Caki2 (cell line): ENCODE measurements around the gene USP25. TPM values are rescaled to one million over a fixed set of nuclear protein-coding genes. Genes with fewer than 3 reads are reported as not detected.

Source experiments
- DNase-seq: peaks from one replicate; pipeline ENCODE4 v3.0.0-alpha.2; 2015; ENCODE audit warnings: low read depth
- in situ Hi-C: cut with HindIII; loops from 2 replicates; pipeline ENCODE4 v1.10.0; 2016; ENCODE audit warnings: low sequenced_read_pairs, low pct_unique_long_range_greater_than_20kb, mixed read lengths
- total RNA-seq: library from RNA; depleted of rRNA; stranded (reverse); fragments of >200 nt; shearing (Covaris generic); gene quantifications from 2 replicates; pipeline ENCODE4 v1.2.3, GENCODE V29; 2014; ENCODE audit warnings: low replicate concordance

USP25 gene
- total RNA-seq, 1 experiment from 2014 or later: 26.8 TPM

DNA sequence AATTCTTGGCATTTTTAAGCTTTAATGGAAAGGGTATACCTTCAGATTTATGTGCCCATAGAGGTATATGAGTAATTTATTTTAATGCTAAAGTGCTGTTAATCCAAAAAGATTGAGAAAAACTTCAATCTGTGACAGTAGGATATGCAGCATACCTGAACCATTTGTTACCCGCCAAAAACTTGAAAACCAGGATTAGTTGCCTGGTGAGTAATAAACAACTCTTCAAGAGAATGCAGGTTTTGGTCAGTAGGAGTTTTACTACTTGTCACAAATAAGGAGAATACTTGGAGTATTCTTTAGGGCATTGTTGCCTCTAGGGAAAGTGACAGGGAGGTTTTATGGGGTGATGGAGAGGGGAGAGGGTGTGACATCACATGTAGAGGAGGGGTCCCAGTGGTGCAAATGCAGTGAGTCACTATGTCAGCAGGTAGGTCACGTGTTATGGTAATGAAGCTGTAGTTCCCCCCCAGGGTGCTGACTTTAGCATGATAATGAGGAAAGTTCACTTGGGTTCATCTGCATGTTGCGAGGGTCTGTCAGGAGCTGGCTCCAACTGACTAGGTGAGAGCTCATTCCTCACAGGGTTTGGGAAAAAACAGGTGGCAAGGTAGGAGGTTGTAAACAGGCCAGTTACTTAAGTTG, 23.1 kb downstream of the USP25 start:
- in situ Hi-C loops: loop anchor here (5.0 kb wide), 1 partner anchor 34 kb away; no protein-coding TSS in a partner anchor
- peak; percentile 31 for DNase-seq

DNA sequence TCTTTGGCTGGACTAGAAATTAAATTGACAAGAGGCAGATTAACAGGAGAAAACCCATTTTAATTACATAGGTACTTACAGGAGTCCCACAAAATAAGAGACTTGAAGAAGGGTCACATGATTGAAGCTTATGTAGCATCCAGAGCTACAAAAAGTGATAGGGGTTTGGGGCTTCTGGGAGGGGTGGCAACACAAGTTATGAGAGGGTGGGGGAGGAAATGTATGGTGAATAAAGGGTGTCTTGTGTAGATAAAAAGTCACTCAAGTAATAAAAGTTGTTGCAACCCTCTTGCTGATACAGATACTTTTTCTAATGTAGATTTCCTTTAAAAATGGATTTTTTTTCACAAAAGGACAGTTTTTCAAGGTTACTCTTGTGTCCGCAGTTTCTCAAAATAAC, 24.0 kb downstream of the USP25 start:
- in situ Hi-C loops: loop anchor here (5.0 kb wide), 1 partner anchor 34 kb away; no protein-coding TSS in a partner anchor
- DNase-seq: no peak

DNA sequence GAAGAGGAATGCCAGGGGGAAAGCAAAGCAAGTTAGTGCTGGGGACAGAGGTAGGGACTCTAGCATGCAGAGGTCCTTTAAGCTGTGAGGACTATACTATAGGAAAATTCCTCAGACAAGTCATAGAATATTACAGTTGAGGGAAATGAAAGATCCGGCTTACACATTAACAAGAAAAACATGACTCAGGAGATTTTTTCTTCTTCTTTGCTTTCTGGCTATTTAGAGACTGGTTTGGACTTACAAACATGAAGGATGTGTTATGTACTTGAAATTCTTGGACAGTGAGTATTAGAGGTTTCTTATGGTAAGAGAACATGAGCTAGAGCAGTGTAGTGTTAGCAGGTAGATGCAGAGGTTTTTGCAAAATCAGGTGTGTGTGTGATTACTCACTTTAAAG, 24.9 kb downstream of the USP25 start:
- DNase-seq: peak; percentile 91
- in situ Hi-C loops: loop anchor here (5.0 kb wide), 1 partner anchor 33 kb away; no protein-coding TSS in a partner anchor

DNA sequence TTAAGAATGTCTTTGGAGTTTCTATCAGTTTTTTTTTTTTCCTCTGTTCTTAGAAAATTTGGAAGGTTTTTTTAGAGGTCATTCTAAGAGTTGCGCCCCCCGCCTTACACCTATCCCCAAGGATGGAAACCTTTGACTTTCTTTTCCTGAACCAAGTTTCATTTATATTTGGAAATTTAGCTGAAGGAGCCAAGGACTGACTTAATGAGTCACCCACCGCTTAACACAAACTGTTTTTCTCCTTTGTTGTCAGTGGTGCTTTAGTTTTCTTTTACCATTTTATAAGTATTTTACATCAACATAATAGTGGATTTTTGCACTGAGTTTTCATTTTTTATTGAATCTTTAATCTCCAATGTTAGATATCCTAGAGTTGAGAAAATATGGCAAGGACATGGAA, 25.3 kb downstream of the USP25 start:
- no peak for DNase-seq
- in situ Hi-C loops: no loop called here

DNA sequence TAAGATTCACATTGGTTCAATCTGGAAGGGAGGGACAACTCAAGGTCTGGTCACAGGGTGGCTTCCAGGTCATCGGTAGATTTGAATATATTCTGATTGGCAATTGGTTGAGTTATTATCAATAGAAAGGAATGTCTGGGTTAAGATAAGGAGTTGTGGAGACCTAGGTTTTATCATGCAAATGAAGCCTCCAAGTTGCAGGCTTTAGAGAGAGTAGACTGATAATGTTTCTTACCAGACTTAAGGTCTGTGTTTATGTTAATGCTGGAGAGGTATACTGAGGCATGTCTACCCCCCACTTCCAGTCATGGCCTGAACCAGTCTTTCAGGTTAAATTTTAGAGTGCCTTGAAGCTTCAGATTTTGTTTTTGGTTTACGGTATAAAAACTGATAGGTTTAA, 29.7 kb downstream of the USP25 start:
- no peak for DNase-seq
- in situ Hi-C loops: no loop called here

DNA sequence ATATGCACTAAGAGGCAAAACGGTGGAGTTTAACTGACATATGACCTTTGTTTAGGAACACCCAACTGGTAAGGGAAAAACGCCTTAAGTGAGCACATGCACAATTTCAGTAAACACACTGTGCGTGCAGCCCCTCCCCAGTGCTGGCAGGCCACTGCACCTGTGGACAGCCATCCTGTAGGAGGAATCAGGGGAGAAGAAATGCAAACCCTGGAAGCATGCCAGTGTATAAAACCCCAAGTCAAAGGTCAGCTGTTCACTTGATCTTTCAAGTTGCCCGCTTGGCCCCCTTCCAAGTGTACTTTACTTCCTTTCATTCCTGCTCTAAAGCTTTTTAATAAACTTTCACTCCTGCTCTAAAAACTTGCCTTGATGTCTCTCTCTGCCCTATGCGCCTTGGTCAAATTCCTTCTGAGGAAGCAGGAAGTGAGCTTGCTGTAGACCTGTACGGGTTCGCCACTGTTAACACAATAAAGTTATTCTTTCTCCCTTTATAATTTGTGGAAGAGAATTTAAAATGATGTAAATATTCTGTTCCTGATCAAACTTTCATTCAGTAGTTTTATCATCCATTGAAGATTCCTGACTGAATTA, 31.8 kb downstream of the USP25 start:
- in situ Hi-C loops: no loop called here
- DNase-seq: no peak

DNA sequence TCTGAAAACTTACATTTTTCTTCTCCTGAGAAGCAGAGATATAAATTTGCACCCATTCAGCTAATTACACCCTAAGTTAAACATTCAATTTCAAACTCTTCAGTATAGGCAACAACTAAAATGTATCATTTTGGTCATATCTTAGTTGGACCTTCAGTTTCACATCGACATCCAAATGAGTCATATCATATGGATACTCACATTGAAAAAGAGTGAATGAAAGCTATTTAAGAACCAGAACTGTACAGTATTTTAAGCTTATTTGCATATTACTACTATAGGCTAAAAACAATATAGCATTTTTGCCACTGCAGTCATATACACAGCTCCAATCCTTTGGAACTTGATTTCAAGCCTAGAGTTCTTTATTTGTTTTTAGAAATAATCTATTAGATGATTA, 33.6 kb downstream of the USP25 start:
- in situ Hi-C loops: no loop called here
- no peak for DNase-seq

DNA sequence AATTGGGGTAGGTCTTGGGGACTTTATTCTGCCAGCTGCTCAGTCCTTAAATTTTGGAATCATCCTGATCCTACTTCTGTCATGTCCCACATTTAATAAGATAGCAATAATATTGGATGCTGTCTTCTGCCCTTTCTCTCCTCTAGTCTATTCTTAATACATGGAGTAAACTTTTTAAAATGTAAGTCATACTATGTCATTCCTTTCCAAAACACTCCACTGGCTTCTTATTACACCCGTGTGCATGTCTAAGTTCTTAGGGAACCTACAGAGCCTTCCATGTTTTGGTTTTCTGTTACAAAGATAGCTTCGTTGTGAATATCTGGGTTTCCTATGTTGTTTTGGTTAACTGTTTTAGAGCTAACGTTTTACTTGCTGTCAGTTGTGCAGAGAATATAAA, 35.1 kb downstream of the USP25 start:
- DNase-seq: no peak
- in situ Hi-C loops: no loop called here

DNA sequence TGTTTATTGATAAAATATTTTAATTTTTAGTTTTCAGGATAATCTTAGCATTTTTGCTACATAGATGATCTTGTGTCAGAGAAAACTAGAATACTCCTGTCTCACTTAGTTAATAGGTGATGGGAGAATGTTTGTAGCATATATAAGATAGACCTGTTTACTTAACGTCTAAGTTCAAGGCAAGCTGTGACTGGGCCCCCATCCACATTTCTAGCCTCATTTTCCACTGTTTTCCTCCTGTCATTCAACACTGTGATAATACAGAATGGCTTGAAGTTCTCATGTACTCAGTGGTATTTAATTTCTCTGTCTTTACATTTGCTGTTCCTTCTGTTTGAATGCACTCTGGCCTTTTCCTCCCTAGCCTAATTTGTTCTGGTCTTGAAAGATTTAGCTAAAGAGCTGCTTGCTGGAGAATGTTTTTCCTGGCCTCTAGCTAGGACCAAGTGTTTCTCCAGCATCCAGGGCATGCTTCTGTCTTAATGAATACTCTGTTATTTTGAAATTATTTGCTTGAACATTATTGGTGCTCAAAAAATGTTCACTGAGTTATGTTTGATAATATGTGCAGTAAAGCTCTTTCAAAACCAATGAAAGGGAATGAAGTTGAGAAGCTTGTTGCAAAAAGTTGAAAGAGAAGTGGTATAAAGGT, 37.3 kb downstream of the USP25 start:
- in situ Hi-C loops: no loop called here
- no peak for DNase-seq

DNA sequence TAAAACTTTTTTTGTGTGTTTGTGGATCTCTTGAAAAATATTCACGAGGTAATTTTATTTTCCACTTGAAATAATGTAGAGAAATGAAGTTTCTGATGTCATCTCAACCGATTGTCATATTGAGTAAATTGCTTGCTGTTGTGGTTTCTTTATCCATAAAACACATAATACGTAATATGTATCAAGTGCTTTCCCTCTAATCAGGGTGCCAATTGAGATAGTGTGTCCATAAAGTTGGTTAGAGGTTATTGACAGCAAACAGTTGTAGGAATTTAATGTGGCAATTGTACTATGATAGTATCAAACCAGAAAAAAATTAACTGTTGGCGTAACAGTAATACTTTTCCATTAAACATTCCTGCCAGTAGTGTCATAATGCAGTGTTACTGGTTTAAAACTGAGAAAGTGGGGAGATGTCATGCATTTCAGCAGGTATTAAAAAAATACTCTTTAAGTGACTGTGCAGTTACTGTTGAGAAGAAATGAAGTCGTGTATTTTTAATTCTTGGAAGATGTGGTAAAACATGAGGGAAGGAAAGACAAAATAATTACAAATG, 38.3 kb downstream of the USP25 start:
- DNase-seq: no peak
- in situ Hi-C loops: no loop called here

DNA sequence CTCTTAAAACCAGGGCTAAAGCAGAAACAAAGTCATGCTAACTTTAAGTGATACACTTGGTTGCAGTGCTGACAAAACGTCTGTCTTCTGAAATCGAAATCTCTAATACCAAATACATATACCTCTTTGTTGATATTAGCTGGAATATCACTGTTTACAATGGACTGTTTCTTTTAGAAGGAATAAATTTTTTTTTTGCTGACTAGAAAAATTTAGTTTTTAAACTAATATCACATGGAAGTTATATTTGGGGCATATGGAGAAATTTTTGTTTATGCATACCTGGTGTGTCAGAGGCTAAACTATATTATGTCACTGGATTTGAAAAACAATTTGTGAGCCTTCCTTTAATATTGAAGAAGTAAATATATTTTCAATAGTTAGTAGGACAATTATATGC, 39.1 kb downstream of the USP25 start:
- in situ Hi-C loops: no loop called here
- no peak for DNase-seq

DNA sequence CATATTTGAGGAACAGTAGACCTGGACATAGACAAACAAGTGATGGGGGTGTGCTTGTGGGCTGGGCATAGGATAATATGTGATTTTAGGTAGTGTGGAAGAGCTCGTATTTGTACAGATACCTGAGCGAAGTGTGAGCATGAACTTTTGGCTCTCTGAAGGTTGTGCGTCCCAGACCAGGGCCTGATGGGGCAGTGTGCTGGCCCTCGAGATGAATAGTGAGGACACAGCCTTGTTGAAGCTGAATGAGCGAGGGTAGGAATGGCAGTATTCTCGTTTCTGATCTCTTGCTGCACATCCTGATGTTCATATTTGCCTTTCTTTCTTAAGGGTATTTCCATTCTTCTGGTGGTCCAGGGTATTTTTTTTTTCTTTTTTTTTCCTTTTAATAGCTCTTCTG, 41.5 kb downstream of the USP25 start:
- DNase-seq: no peak
- in situ Hi-C loops: no loop called here

DNA sequence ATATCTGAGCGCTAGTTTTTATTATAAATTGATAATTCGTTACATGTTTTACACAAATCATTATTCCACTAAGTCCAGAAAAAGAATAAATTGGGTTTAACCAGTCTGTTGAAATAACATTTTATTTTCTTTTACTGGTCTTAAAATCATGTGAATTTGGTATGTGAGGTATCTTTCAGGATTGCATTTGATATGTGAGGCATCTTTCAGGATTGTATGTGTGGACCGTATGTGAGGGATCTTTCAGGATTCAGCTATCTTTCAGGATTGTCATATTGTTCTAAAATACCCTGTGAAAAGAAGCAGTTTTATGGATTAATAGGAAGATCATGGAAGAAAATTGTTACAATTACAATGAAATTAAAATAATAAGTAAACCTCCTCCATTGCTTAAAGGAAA, 42.9 kb downstream of the USP25 start:
- DNase-seq: no peak
- in situ Hi-C loops: no loop called here

DNA sequence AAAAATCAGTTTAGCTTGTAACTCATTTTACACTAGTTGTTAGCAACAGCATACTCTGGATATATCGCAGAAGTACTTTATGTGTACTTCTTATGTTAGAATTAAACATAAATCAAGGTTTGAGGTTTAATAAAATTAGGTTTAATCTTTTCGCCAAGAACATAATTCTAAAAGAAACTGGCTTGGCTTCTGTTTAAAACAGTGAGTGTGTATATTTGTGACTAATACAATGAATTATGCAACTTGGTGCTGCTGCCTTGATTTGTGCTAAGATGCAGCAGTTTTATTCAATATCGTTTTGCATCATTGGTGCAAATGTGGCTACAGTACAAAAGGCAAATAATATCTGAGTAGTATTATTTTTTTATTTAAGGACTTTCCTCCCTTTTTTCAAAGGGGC, 44.8 kb downstream of the USP25 start:
- in situ Hi-C loops: no loop called here
- DNase-seq: no peak

DNA sequence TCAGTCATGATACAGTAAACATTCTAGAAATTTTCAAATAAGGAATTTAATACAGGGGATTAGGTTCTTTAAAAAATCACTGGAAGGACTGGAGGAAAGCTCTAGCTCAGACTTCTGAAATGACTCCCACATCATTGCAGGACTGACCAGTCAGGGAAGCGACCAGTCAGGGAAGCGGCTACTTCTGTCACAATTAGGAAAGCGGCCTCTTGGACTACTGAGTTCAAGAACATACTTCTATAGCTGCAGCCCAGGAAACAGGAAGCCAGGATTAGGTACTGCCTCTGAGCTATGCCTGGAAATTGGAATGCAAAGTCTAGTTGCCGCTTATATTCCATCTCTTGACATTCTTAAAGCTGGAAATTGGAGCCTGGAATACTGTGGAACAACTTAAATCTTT, 45.5 kb downstream of the USP25 start:
- DNase-seq: no peak
- in situ Hi-C loops: no loop called here

DNA sequence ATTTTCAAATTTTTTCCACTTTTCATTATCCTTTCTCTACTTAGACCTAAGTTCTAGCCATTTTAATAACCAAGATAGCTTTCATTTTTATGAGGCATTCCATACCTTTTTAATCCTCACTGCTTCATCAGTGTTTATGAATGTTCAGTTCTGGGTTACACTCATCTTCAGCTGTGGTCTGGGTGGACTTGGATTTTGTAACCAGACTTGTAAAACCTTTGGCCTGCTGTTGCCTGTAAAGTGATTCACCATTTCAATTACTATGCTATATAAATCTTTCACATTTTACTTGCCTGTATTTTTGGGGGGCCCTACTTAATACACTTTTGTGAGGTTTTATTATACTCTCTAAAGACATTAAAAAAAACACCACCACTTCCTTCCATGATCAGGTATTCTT, 46.2 kb downstream of the USP25 start:
- in situ Hi-C loops: no loop called here
- DNase-seq: no peak

DNA sequence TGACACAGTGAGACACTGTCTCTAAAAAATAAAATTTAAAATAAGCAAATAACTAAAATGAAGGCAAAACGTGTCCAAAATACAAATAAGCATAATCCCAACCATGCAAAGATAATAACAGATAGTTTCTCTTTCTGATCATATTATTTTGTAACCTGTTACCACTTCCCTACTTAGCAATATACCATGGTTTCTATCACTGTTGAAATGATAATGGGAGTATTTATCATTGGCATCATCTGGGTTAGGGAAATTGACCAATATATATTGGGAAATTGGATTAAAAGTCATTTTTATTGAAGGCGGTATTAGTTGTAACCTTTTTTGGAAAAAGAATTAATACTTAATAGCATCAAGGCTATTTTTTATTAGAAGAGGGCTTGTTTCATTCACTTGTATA, 47.0 kb downstream of the USP25 start:
- in situ Hi-C loops: no loop called here
- DNase-seq: no peak

DNA sequence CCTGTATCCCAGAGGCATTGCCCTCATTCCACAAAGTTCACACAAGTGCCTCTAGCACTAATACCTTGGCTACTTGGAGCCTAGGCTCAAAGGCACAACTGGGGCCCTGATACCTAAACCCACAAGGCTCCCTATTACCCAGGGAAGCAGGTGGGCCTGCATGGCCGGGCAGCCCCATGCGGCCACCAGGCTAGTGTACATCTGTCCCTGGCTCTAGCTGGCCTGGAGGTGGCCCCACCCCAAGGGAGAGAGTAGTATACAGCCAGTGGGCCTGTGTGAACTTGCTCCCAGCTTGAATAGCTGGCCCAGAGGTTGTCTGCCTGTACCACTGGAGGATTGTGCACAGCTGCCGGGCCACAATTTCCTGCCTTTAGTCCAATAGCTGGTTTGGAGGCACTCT, 52.2 kb downstream of the USP25 start:
- DNase-seq: no peak
- in situ Hi-C loops: no loop called here

DNA sequence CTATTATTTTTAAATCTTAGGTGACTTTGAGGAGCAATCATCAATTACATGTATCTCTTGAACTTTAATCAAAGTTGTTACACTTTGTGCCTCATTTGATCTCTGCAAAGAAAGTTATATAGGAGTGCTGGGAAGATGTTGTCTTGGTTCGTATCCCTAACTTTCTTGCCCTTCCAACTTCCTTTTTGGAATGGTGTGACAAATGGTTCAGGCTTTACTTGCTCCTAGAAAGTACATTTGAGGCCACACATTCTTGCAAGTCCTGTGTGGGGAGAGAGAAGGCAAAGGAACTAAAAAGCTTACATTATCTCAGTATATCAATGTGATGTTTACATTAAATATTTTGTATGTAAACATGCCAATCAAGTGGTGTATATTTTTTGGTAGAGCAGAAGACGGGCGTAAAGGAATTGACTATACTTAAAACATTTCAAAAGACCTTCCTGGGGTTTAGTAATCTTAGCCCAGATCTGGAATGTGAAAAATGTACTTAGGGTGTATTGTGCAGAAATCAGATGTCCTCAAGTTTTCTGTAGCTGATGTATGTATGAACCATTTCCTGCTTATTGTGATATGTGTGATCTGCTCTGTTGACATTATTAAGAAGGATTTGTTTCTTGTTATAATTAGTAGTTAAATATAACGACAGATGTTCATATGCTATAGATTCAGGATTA, 59.2 kb downstream of the USP25 start:
- in situ Hi-C loops: loop anchor here (5.0 kb wide), 1 partner anchor 37 kb away; no protein-coding TSS in a partner anchor
- DNase-seq: no peak
